ENCODE data around the gene TDRD1. TPM values are rescaled to one million over a fixed set of nuclear protein-coding genes. Genes with fewer than 3 reads are reported as not detected.

TDRD1 gene
- total RNA-seq, 1 experiment from 2014 or later: not detected

GRCh38 chr10:114173921-114174694 is 5.0 kb upstream of the TDRD1 start, which contains the start of gene CCDC186:
CCDC186 (minus strand) TSS chr10:114174203; CDS start chr10:114163268, 10,935 bp downstream.
- peak; percentile 97 for DNase-seq (ENCODE audit: low spot score)

- DNase-seq (ENCODE audit: low spot score): no peak
These were observed 4.4 kb upstream of the TDRD1 start for GRCh38 chr10:114174695-114175188.

- peak; percentile 21 for DNase-seq (ENCODE audit: low spot score)
These were observed 3.5 kb upstream of the TDRD1 start for GRCh38 chr10:114175667-114176066.

- no peak for DNase-seq (ENCODE audit: low spot score)
These were observed 2.6 kb upstream of the TDRD1 start for GRCh38 chr10:114176511-114176910.

- no peak for DNase-seq (ENCODE audit: low spot score)
These were observed 594 bp downstream of the TDRD1 start for GRCh38 chr10:114179747-114180146.

- DNase-seq (ENCODE audit: low spot score): no peak
These were observed 1.8 kb downstream of the TDRD1 start for GRCh38 chr10:114180937-114181336.

- DNase-seq (ENCODE audit: low spot score): peak; percentile 47
These were observed 2.8 kb downstream of the TDRD1 start for GRCh38 chr10:114181971-114182370.

GRCh38 chr10:114183563-114183962 is 4.4 kb downstream of the TDRD1 start:
- DNase-seq (ENCODE audit: low spot score): no peak

- DNase-seq (ENCODE audit: low spot score): no peak
These were observed 5.1 kb downstream of the TDRD1 start for GRCh38 chr10:114184276-114184675.

GRCh38 chr10:114188001-114188400 is 8.8 kb downstream of the TDRD1 start:
- DNase-seq (ENCODE audit: low spot score): no peak

GRCh38 chr10:114188900-114189299 is 9.7 kb downstream of the TDRD1 start:
- DNase-seq (ENCODE audit: low spot score): no peak

- DNase-seq (ENCODE audit: low spot score): no peak
These were observed 10.5 kb downstream of the TDRD1 start for GRCh38 chr10:114189700-114190099.

GRCh38 chr10:114195079-114195478 is 15.9 kb downstream of the TDRD1 start:
- peak; percentile 32 for DNase-seq (ENCODE audit: low spot score)

GRCh38 chr10:114199239-114199638 is 20.1 kb downstream of the TDRD1 start:
- DNase-seq (ENCODE audit: low spot score): no peak

- DNase-seq (ENCODE audit: low spot score): no peak
These were observed 23.7 kb downstream of the TDRD1 start for GRCh38 chr10:114202812-114203211.

GRCh38 chr10:114206902-114207301 is 27.7 kb downstream of the TDRD1 start:
- DNase-seq (ENCODE audit: low spot score): peak; percentile 17

GRCh38 chr10:114207349-114207748 is 28.2 kb downstream of the TDRD1 start:
- DNase-seq (ENCODE audit: low spot score): no peak

- no peak for DNase-seq (ENCODE audit: low spot score)
These were observed 29.2 kb downstream of the TDRD1 start for GRCh38 chr10:114208351-114208750.

GRCh38 chr10:114212153-114212552 is 33.0 kb downstream of the TDRD1 start:
- no peak for DNase-seq (ENCODE audit: low spot score)

GRCh38 chr10:114215033-114215432 is 35.9 kb downstream of the TDRD1 start:
- DNase-seq (ENCODE audit: low spot score): no peak

- DNase-seq (ENCODE audit: low spot score): no peak
These were observed 41.1 kb downstream of the TDRD1 start for GRCh38 chr10:114220281-114220680.

GRCh38 chr10:114221235-114221634 is 42.1 kb downstream of the TDRD1 start:
- no peak for DNase-seq (ENCODE audit: low spot score)

- no peak for DNase-seq (ENCODE audit: low spot score)
These were observed 43.9 kb downstream of the TDRD1 start for GRCh38 chr10:114223066-114223465.

Data from HT-29 (cell line).